Suppressor macrophage treated with lipopolysaccharide for 4 hours (primary cell): Measurements from ENCODE around the gene MCAM.

Experiments
- DNase-seq: peaks from one replicate; pipeline ENCODE4 v3.0.0-alpha.2; 2020

The MCAM gene

DNA sequence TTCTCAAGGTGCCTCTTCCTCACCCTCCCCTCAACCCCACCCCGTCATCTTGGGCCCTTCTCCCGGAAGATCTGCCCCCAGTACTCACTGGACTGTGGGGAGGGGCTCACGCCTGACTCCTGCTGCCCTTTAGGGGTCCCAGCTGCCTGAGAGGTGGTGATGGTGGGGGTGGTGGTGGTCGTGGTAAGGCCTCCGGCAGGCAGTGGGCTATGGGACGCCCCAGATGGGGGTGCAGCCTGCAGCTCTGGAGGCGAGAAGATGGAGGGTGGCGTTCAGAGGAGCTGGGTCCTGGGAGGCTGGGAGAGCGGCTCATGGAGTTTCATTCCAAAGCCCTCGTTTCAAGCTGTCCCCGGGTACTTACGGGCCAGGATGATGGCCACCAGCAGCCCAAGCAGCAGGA lies 28.8 kb upstream of the MCAM start:
- DNase-seq: no peak

- no peak for DNase-seq
Observed at GRCh38 chr11:119344291-119345010, 27.5 kb upstream of the MCAM start.

GRCh38 chr11:119343726-119344125 lies 26.8 kb upstream of the MCAM start:
- DNase-seq: no peak

- DNase-seq: no peak
Observed at GRCh38 chr11:119342362-119343130, 25.6 kb upstream of the MCAM start.

DNA sequence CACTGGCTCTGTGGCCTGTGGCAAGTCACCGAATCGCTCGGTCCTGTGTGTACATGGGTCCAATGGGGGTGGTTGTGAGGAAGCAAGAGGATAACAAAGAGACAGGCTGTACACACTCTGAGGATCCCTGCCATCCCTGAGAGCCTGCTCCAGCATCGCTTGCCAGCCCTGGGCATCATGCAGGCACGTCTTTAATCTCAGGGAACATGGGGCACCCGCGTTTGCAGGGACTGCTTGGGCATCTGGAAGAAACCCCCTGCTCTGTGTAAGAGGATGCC lies 25.0 kb upstream of the MCAM start:
- DNase-seq: no peak

- no peak for DNase-seq
Observed at GRCh38 chr11:119341222-119342022, 24.5 kb upstream of the MCAM start.

DNA sequence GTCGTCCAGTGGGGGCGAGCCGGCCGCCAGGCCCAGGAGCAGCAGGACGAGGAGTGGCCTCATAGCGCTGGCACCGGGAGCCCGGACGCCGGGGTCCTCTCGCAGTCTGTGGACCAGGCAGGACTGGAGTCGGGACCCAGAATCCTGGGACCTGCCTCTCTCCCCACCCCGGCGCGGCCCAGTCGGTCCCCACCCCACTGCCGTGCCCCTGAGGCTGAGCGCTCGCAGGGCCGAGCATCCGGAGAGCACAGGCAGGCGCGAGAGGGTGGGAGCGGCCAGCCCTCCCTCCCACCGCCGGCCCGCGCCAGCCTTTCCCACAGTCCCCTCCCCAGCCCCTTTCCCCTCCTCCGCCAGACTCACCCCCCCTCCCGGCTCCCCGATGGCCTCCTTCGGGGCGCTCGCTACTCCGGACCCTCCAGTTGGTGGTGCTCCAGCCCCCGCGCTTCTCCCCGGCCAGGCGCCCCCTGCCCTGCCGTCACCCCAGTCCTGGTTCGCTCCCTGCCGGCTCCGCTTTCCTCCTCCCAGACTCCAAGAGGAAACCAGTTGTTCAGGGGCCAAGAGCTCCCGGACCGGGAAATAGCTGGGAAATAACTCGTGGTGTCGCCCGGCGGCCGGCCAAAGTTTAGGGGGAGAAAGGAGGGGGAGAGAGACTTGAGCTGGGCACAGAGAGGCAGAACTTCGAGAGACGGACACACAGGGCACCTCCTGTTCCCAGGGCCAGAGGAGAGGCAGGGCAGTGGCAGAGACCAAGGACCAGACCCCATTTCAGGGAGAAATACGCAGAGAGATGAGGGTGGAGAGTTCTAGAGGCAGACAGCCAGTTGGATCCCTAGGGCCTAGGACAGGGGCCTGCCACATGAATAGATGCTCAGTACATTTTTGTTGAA lies 23.6 kb upstream of the MCAM start, which contains the start of gene C1QTNF5:
C1QTNF5 (minus strand) TSS at position 549 of the 887 bp plus-strand sequence; CDS start at position 63, 486 bp downstream.
- no peak for DNase-seq

GRCh38 chr11:119339589-119340334 lies 22.8 kb upstream of the MCAM start:
- DNase-seq: peak; percentile 70

GRCh38 chr11:119338965-119339588 lies 22.1 kb upstream of the MCAM start:
- DNase-seq: no peak

DNA sequence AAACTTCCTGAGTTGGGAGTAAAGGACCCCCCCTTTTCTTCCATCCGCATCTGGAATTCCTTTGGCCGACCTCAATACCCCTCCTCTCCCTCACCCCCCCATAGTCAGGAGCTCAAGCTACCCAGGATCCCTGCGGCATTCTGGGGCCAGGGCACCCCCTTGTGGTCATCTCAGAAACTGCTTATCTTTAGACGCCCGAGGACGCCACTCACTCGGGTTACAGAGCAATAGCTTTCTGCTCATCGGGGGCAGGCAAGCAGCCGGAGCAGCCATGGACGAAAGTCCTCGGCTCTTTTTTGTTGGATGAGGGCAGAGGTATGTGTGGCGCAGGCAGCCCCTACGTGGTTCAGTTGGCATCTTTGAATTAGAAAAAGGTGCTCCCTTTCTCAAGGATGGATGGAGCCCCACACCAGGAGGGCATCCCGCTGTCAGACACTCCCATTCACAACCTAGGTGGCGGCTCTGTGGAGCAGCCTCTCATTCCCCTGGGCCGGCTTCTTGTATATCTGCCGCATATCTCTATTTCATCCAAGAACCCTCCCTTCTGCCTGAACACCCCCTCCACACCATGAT lies 21.5 kb upstream of the MCAM start:
- peak; percentile 77 for DNase-seq

GRCh38 chr11:119337581-119338317 lies 20.8 kb upstream of the MCAM start:
- no peak for DNase-seq

- DNase-seq: no peak
Observed at GRCh38 chr11:119336744-119337469, 20.0 kb upstream of the MCAM start.

DNA sequence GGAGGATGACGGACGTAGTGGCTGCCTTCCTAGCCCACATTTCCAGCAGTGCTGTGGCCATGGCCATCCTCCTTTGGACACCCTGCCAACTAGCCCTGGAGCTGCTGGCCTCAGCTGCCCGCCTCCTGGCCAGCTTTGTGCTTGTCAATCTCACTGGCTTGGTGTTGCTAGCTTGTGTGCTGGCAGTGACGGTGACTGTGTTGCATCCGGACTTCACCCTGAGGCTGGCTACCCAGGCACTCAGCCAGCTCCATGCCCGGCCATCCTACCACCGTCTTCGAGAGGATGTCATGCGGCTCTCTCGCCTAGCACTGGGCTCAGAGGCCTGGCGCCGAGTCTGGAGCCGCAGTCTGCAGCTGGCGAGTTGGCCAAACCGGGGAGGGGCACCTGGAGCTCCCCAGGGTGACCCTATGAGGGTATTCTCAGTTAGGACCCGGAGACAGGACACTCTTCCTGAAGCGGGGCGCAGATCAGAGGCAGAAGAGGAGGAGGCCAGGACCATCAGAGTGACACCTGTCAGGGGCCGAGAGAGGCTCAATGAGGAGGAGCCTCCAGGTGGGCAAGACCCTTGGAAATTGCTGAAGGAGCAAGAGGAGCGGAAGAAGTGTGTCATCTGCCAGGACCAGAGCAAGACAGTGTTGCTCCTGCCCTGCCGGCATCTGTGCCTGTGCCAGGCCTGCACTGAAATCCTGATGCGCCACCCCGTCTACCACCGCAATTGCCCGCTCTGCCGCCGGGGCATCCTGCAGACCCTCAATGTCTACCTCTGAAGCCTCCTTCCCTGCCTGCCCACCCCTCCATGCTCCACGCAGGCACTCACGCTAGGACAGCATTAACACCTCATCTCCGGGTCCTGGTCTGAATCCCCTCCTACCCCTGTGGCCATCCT lies 19.0 kb upstream of the MCAM start:
- no peak for DNase-seq

GRCh38 chr11:119335091-119335654 lies 18.2 kb upstream of the MCAM start:
- no peak for DNase-seq

DNA sequence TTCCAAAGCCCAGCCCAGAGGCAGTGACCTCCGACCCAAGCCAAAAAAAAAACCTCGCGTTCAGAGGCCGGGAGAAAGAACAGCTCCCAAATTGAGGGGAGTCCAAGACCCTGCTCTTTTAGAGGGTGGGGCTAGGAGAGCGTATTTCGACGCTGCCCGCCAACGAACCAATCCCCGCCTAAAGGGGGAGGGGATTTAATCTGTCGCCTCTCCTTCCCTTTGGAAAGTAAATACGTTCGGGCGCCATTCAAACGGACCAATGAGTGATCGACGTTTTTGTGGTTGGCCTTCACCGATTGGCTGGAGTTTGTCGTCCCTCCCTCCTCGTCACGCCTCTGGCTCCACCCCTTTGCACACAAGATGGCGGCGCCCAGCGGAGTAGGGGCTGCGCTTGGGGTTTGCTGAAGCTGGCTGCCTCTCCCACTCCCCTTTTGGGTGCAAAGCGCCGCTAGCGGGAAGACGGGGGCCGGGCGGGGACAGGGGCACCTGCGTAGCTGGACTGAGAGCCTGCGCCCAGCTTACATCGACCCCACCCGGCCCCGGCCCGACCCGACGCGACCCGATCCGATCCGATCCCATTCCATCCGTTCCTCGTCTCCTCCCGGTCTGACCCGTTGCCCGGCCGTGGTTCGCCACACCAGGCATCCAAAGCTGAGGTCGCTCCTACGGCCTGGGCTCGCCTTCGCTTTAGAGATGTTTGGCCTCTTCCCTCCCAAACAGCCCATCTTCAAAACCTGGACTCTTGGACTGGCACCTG lies 17.4 kb upstream of the MCAM start, which contains the start of gene RNF26:
RNF26 (plus strand) TSS at position 354 of the 757 bp plus-strand sequence. CDS start 596 bp downstream, outside the sequence.
- peak; percentile 98 for DNase-seq

GRCh38 chr11:119332111-119332765 lies 15.3 kb upstream of the MCAM start:
- DNase-seq: no peak

GRCh38 chr11:119330237-119330636 lies 13.3 kb upstream of the MCAM start:
- DNase-seq: no peak
